Transverse colon (tissue), 3 donors: ENCODE results near the gene SLC7A8.

Experiments
- POLR2A ChIP-seq: fragments of 450-650 bp; IDR thresholded peaks from one replicate; pipeline ENCODE4 v1.6.1; 2016; ENCODE audit warnings: antibody characterized with exemption, mild to moderate bottlenecking, moderate library complexity
- TF ChIP-seq, protein P1 (sequence below), 5 experiments: fragments of 200-600 bp in 3 of 5; fragments of 450-650 bp in 2 of 5; sonication (generic) in 3 of 5; IDR thresholded peaks; 1 replicate in 2 of 5; 2 replicates in 3 of 5; pipeline ENCODE4 v1.5.1; 2016 to 2017; ENCODE audit warnings: antibody characterized with exemption in 5 of 5, inconsistent platforms in 3 of 5, mild to moderate bottlenecking in 2 of 5, moderate library complexity in 1 of 5

- TF ChIP-seq POLR2A = no peak
- TF ChIP-seq, protein P1, sequence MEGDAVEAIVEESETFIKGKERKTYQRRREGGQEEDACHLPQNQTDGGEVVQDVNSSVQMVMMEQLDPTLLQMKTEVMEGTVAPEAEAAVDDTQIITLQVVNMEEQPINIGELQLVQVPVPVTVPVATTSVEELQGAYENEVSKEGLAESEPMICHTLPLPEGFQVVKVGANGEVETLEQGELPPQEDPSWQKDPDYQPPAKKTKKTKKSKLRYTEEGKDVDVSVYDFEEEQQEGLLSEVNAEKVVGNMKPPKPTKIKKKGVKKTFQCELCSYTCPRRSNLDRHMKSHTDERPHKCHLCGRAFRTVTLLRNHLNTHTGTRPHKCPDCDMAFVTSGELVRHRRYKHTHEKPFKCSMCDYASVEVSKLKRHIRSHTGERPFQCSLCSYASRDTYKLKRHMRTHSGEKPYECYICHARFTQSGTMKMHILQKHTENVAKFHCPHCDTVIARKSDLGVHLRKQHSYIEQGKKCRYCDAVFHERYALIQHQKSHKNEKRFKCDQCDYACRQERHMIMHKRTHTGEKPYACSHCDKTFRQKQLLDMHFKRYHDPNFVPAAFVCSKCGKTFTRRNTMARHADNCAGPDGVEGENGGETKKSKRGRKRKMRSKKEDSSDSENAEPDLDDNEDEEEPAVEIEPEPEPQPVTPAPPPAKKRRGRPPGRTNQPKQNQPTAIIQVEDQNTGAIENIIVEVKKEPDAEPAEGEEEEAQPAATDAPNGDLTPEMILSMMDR (IDR thresholded peaks at IDR 0.05) = no peak
These were observed 12.2 kb upstream of the SLC7A8 start for GRCh38 chr14:23195552-23196101.
